Choroid plexus epithelial cell (primary cell): ENCODE measurements around the gene DPH7.

Experiments used
- DNase-seq: peaks from one replicate; pipeline ENCODE4 v3.0.0-alpha.2; 2010; ENCODE audit warnings: low read depth
- H3K4me3 ChIP-seq: 2 replicates; pipeline ENCODE4 v1.5.1; 2011; ENCODE audit warnings: low read depth, mild to moderate bottlenecking, control low read depth, low read length, moderate library complexity
- CTCF ChIP-seq: conservative IDR thresholded peaks from 2 replicates; pipeline ENCODE4 v1.5.1; 2011; ENCODE audit warnings: low read depth, mild to moderate bottlenecking, control low read depth, inconsistent platforms, low read length, moderate library complexity

DPH7 gene

DNA sequence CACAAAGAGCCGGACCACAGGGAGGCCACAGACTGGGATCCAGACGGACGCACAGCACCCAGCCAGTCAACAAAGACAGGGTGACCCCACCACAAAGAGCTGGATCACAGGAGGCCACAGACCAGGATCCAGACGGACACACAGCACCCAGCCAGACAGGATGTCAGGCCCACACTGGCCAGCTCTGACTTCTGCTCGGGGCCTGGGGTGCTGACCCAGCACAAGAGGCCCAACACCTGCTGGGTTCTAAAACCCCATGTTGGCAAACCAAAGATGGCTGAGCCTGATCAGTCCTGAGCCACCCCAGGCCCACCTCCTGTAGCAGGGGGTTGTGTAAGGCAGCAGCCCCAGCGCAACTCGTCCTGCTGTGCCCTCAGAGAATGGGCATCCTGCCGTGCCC is 5.2 kb upstream of the DPH7 start:
- no peak overlapping the region for H3K4me3 ChIP-seq
- TF ChIP-seq CTCF, result no peak
- no peak for DNase-seq

DNA sequence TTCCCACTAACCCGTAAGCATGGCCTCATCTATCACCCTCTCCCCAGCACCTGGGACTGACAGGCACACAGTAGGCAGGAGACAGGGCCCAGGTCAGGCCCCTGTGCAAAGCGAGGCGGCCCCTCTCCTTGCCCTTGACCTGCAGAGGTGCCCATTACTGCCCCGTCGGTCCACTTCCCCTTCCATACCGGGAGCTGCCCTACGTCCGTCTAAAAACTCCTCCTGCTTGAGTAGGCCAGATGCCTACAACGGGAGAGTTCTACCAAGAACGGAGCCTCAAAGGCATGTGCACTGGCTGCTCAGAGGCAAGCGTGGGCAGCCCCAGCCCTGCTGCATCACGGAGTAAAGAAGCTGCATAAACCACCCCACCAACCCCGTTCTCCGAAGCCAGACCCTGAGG is 4.6 kb upstream of the DPH7 start:
- DNase-seq, result no peak
- no peak overlapping the region for H3K4me3 ChIP-seq
- no peak for TF ChIP-seq CTCF

- TF ChIP-seq CTCF, result peak; percentile 45
- no peak for DNase-seq
- no peak overlapping the region for H3K4me3 ChIP-seq
Observed at GRCh38 chr9:137582286-137582860, 3.6 kb upstream of the DPH7 start.

- DNase-seq, result no peak
- no peak overlapping the region for H3K4me3 ChIP-seq
Observed at GRCh38 chr9:137581361-137582285, 2.9 kb upstream of the DPH7 start.

GRCh38 chr9:137580954-137581322 is 2.2 kb upstream of the DPH7 start:
- no peak overlapping the region for H3K4me3 ChIP-seq
- DNase-seq, result no peak
- no peak for TF ChIP-seq CTCF

More at GRCh38 chr9:137581361-137582285, 2.9 kb upstream of the DPH7 start:
- no peak for TF ChIP-seq CTCF

GRCh38 chr9:137580209-137580953 is 1.7 kb upstream of the DPH7 start:
- no peak for DNase-seq
- no peak for TF ChIP-seq CTCF
- no peak overlapping the region for H3K4me3 ChIP-seq
